Breast epithelium (tissue), 3 donors: ENCODE results near the gene UNC119.

Experiments used
- POLR2A ChIP-seq: fragments of 450-650 bp; IDR thresholded peaks from one replicate; pipeline ENCODE4 v1.6.1; 2016; ENCODE audit warnings: antibody characterized with exemption, mild to moderate bottlenecking, moderate library complexity
- TF ChIP-seq, protein P1 (sequence below), 3 donors: fragments of 450-650 bp; IDR thresholded peaks; one replicate each; pipeline ENCODE4 v1.5.1; 2016 to 2017; ENCODE audit warnings: antibody characterized with exemption in 3 of 3, mild to moderate bottlenecking in 3 of 3, moderate library complexity in 3 of 3

DNA sequence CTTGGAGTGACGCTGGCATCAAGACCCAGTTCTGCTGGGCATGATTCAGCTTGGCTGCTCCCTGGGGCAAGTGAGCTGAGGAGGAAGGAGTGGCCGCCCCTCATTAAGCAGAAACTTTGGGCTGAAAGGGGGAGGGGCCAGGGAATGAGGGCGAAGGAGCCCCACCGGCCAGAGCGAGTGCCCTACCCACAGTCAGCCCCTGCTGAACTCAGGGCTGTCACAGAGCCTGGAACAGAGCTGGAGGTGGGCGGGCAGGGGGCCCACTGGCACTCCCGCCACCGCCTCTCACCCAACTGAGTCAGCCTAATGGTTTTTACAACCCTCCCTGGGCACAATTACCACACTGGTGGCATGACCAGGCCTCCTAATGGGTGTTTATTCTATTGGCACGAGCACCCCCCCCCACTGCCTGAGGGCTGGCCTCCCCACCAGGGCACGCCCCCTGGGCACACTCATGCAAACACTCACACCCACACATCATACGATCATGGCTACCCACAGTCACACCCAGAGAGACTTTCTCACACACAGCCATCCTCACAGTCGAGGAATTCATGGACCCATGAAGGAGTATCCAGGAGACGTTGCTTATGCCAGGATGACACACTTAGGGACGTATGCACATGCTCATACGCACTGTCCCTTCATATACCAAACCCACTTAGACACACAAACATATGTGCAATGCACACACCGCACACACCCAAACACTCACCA is 19.2 kb downstream of the UNC119 start:
- TF ChIP-seq, protein P1, sequence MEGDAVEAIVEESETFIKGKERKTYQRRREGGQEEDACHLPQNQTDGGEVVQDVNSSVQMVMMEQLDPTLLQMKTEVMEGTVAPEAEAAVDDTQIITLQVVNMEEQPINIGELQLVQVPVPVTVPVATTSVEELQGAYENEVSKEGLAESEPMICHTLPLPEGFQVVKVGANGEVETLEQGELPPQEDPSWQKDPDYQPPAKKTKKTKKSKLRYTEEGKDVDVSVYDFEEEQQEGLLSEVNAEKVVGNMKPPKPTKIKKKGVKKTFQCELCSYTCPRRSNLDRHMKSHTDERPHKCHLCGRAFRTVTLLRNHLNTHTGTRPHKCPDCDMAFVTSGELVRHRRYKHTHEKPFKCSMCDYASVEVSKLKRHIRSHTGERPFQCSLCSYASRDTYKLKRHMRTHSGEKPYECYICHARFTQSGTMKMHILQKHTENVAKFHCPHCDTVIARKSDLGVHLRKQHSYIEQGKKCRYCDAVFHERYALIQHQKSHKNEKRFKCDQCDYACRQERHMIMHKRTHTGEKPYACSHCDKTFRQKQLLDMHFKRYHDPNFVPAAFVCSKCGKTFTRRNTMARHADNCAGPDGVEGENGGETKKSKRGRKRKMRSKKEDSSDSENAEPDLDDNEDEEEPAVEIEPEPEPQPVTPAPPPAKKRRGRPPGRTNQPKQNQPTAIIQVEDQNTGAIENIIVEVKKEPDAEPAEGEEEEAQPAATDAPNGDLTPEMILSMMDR (IDR thresholded peaks at IDR 0.05), result no peak
- TF ChIP-seq POLR2A, result no peak
